UCSD-AML1 (cell line): ENCODE results near the gene STAT5B.
"Not testable (repeated sequence)": the region's sequence is repeated elsewhere in the genome, so short reads cannot be mapped to it uniquely, and the experiment has no call there.

Experiments
- DNase-seq: peaks from one replicate; lab custom pipeline; 2025; ENCODE audit not compliant: unreplicated experiment; lab: John Stamatoyannopoulos, UW

Gene STAT5B

DNA sequence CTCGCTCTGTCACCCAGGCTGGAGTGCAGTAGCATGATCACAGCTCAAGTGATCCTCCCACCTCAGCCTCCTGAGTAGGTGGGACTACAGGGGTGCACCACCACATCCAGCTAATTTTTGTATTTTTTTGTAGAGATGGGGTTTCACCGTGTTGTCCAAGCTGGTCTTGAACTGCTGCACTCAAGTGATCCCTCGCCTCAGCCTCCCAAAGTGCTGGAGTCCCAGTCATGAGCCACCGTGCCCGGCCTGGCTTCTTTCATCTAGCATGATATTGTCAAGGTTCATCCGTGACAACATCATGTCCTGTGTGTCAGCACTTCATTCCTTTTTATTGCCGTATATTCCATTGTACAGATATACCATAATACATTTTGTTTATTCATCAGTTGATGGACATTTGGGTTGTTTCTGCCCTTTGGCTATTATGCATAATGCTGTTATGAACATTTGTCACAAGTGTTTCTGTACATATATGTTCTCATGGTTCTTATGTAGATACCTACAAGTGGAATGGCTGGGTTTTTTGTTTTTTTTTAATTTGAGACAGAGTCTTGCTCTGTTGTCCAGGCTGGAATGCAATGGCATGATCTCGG lies 78.5 kb downstream of the STAT5B start:
- DNase-seq, result no peak

DNA sequence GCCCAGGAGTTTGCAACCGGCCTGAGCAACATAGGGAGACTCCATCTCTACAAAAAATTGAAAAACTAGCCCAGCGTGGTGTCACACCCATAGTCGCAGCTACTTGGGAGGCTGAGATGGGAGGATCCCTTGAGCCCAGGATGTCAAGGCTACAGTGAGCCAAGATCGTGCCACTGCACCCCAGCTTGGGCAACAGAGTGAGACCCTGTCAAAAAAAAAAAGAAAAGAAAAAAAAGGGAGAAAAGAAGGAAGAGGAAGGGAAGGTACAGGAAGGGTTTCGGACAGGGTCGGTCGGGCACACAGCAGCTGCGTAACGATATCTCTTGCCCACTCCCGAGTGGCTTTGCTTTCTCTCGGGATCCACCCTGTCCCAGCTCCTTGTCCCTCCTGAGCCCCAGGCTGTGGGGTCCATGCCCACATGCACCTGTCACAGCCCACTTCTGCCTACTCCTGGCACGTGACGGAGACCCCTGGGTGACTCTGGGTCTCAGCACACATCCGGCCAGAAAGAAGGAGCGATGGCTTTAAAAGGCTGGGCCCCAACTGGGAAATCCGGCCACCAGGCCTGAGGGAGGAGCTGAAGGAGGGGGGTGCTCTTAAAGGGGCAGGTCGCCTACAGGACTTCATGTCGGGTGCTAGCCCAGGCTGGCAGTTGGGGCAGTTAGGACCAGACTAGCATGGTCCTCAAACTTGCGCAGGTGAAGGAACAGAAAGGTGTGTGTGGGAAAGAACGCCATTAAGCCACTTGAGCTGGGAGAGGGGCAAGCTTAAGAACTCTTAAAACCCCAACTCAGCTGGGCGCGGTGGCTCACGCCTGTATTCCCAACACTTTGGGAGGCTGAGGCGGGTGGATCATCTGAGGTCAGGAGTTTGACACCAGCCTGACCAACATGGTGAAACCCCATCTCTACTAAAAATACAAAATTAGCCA lies 82.0 kb downstream of the STAT5B start, which contains the start of gene GHDC:
Gene GHDC, minus strand, starts transcription at position 526 of the 931 bp plus-strand sequence. CDS start 913 bp downstream, outside the sequence.
- peak; percentile 85 for DNase-seq

DNA sequence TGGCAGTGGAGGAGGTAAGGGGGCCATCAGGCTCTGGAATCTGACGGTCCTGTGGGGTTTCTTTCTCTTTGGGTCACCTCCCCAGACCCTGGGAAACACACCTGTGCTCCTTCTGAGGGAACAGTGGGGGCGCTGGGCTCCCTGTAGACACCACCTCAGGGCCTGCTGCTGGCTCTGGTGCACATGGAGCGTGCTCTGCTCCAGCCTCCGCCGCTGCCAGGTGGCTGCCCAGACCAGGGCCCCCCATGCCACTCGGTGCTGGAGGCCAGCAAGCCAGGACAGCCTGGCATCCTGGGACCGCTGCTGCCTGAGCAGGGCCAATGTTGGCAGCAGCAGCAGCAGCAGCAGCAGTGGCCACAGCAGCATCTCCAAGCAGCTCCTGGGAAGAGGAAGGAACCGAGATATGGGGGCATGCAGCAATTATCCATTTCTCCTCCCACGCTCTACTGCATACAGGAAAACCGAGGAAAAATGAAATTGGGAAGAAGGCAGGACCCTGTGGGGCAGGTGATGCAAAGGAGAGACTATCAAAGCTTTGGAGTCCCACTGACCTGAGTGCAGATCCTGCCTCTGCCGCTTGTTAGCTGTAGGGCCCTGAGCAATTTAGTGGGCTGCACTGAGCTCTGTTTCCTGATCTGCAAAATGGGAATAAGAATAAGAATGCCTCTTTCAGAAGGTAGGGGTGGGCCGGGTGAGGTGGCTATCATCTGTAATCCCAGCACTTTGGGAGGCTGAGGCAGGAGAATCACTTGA lies 82.8 kb downstream of the STAT5B start:
- no peak for DNase-seq

- no peak for DNase-seq
Measured at GRCh38 chr17:42192189-42193126, 83.7 kb downstream of the STAT5B start.

DNA sequence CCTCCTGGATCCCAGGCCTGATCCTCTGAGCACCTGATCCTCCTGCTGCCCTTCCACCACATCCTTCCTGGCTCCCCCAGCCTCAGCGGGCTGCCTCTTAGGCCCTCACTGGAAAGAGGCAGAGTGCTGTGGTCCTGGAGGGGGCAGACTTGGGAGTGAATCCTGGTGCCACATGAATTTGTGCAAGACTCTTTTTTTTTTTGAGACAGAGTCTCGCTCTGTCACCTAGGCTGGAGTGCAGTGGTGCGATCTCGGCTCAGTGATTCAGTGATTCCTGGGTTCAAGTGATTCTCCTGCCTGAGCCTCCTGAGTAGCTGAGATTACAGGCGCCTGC lies 84.9 kb downstream of the STAT5B start:
- DNase-seq, result no peak

DNA sequence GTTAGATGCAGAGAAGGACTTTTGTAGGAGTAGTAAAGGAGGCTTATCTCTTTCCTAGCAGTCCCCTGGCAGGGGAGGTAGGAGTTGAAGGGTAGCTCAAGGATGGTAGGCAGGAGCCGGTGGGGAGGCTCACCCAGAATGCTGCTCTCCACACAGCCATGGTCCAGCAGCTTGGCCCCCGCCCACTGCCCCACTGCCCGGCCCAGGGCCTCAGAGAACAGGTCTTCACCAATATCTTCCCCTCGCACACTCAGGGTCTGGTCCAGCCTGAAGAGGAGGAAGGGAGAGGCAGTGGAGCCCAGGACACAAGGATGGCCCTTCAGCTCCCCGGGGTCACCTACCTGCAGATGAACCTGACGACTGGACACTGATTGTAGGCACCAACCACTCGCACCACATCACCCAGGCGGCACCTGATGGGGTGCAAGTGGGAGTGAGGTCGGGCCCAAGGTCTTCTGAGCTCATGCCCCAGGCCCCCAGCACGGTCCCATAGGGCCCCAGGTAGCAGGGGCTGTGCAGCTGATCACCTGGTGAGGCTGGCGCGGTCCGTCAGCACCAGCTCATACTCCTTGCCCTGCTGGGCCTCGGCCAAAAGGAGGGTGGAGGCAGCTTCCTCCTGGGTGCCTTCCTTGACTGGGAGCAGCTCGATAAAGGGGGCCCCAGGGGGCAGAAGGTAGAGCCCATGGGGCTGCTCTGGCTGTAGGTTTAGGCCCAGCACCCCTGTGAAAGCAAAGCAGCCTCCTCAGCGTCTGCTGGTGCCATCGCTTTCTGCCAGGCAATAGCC lies 85.5 kb downstream of the STAT5B start:
- no peak for DNase-seq

DNA sequence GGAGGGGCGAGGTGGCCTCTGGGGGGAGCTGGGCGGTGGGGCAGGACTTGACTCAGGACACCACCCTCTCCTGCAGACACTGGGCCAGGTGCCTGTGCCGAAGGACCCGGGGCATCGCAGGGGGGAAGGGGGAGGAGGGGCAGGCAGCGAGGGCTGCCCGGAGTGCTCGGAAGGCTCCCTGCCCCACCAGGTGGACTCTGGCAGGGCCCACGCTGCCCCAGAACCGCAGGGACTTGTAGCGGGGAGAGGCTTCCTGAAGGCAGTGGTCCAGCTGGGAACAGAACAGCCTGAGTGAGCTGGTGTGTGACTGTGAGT lies 86.6 kb downstream of the STAT5B start:
- no peak for DNase-seq

DNA sequence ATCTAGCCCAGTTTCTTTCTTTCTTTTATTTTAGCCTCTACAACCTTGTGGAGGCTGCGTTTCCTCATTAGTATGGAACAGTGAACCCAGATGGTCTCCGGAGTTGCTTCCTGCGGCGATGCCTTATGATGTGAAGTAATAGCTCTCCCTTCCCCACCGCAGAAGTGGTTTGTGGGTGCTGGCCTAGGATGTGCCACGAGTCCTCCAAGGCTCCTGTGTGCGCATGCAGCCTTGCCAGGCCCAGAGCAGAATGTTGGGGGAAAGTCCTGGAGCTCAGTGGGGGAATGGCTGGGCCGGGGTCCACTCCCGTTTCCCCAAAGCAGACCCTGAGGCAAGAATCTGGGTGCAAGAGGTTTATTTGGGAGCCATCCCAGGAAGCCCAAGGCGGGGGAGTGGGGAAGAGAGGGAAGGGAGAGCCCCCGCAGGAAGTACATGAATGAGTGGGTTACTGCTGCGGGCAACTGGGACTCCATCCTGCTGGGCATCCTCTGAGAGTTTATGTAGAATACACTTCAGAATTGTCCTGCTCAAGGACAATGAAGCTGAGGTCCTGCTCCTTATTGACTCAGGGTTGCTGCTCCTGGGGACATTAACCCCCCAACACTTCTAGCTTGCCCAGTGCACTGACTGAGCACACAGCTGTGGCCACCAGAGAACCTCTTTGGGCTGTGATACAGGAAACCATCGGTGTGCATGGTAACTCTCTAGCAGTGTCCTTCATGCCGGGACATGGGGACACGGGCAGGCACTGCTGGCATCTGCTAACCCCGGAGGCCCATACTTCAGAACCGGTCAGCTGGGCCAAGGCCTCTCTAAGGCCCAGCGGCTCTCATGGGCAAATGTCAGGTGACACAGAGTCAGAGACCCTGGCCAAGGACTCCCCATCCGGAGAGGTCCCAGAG lies 87.2 kb downstream of the STAT5B start:
- DNase-seq, result peak; percentile 83

DNA sequence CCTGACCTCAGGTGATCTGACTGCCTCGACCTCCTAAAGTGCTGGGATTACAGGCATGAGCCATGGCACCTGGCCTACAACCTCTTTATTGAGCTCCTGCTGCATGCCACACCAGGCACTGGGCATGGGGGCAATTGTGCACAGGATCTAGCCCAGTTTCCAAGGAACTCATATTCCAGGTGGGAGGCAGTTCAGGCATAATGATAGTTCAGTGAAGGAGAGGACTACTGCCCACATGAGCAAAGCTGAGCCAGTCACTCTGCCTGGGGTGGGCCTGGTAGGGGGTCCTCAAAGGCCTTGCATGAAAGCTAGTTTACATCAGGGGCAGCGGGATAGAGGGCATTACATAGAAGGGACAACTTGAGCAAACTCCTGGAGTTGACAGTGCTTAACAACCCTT lies 88.4 kb downstream of the STAT5B start:
- no peak for DNase-seq

- not testable (repeated sequence) for DNase-seq
Measured at GRCh38 chr17:42186191-42186590, 90.0 kb downstream of the STAT5B start.

DNA sequence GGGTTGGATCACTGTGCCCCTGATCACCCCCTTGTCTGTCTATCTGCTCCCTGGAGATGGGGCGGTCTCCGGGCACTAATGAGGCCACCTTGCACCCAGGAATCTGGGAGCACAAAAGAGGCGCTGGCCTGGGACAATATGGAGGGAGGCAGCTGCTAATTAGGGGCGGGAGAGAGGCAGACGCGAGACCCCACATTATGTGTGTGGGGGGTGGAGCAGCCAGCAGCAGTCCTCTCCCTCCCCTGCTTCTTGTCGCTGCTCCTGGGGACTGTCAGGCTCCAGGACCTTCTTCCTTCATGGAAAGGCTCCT lies 90.6 kb downstream of the STAT5B start:
- no peak for DNase-seq

DNA sequence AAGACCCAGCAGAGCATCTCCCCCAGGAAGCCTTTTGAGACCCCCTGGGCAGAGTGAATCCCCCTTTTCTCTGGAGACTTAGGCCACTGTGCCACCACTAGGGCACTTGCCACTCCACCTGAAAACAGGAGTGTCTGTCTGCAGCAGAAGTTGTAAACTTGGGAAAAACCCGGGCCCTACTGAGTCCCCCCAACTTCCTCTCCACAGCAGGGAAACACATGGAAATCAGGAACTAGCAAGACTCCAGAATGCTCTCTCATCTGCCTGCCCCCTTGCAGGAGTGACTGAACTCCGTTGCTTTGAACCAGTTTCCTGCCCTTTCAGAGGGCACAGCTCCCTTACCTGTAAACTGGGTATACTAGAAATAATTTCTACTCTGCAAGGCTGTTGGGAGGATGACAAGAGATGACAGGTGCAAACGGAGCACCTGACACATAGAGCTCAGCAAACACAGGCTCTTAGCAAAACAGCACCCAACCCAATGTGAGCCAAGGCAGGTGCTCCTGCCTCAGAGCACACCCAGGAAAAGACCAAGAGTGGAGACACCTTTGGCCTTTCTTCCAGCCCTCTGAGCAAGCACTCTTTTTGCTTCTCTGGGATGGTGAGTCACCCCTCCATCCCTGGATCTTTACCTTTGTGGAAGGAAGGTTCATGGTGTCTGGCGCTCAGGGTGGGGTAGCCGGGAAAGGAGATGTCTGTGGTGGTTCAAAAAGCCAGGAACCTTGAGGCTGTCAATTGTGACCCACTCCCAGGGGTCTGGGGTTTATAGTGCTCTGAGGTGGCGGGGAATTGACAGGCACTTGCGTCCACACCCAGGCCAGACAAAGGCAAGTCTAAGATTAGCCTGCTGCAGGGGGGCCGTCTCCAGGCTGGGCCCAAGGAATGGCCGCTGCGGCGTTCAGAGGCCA lies 91.2 kb downstream of the STAT5B start, which contains the start of gene HCRT:
Gene HCRT, minus strand, starts transcription at position 740 of the 908 bp plus-strand sequence. Its CDS starts 87 bp downstream, at position 653.
- no peak for DNase-seq

DNA sequence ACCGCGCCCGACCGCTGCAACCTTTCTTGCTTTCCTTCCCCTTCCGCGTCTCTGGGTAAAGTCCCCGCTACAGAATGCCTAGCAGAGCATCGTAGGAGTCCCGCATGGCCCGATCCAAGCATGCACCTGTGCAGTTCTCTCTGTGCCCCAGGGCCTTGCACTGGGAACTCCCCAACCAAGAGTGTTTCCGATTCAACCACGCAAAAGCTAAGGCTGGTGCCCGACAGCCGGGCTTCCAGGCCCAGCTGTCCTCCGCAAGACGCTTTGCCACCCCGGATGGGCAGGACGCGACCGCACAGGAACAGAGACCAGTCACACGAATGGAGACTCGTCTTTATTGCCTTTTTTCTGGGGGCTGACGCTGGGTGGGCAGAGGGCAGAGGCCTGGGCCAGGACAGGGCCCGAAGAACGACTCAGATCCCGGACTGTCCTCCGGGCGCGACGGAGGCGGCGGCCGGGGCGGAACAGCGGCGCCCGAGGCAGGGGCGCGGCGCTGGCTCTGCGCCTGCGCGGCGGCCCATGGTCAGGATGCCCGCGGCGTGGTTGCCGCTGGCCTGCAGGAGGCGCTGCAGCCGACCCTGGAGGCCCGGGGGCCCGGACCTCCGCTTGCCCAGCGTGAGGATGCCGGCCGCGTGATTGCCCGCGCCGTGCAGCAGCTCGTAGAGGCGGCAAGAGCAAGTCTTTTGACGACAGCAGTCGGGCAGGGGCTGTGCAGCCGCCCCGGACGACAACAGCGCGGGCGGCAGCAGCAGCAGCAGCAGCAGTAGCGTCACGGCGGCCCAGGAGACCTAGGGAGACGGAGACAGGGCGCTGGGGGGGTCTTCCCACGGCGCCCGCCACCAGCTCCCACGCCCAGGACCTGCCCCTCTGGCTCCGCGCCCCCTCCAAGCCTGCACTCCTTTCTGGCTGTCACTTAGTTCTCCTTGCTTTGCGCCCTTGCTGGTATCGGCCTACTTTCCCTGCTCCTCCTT lies 92.2 kb downstream of the STAT5B start:
- DNase-seq, result peak; percentile 88

DNA sequence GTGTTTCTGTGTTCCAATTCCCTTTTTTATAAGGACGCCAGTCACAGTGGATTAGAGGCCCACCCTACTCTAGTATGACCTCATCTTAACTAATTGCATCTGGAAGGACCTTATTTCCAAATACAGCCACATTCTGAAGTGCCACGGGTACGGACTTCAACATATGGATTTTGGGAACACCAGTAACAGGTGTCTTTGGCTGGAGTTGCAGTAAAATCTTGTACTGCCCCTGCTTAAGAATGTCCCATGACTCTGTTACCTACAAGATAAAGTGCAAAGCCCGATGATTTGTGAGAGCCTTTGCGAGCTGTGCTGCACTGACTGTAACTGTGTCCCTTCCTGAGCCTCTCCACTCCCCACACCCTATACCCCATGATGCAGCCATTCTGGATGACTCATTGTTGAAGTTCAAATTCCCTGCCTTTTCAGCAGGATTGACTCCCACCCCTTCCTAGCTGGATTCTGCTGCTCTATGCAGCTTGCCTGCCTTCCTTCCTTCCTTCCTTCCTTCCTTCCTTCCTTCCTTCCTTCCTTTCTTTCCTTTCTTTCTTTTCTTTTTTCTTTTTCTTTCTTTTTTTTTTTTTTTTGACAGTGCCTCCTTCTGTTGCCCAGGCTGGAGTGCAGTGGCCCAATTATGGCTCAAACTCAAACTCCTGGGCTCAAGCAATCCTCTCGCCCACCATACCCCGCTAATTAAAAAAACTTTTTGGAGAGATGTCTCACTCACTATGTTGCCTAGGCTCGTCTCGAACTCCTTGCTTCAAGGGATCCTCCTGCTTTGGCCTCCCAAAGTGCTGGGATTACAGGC lies 93.1 kb downstream of the STAT5B start:
- no peak for DNase-seq

DNA sequence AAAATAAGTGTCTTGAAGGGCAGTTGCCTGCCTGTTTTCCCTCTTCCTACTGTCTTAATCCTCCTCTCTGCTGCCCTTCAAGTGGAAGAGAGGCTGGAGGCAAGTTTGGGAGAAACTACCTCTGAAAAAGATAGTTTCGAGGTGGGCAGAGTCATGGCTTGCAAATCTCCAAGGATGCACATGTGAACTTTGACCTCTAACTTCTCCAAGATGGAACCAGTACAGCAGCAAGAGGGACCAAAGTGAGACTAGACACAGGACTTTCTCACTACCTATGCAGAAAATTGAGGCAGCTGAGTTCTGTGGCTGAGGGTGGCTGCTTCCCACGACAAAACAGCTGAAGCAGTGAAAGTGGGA lies 94.4 kb downstream of the STAT5B start:
- DNase-seq, result no peak
